MM.1S (cell line): ENCODE measurements around the gene GPR143.

ENCODE experiments used
- CTCF ChIP-seq: fragments of 300-600 bp; sonication (generic); IDR thresholded peaks from 2 replicates; pipeline ENCODE4 v1.5.1; 2016; ENCODE audit warnings: antibody characterized with exemption, low read length, mixed read lengths
- EZH2phosphoT487 ChIP-seq: fragments of 300-600 bp; sonication (generic); IDR thresholded peaks from 2 replicates; pipeline ENCODE4 v1.6.1; 2018; ENCODE audit warnings: antibody characterized with exemption, low read length

- no peak for TF ChIP-seq CTCF
- TF ChIP-seq EZH2phosphoT487 = no peak
Observed at GRCh38 chrX:9706421-9706820, 59.2 kb downstream of the GPR143 start.
